ENCODE data around the gene KIF3C.
A peak's percentile ranks its signal among the peaks of the same experiment; 100 is the strongest.
"Not testable (repeated sequence)": the region's sequence is repeated elsewhere in the genome, so short reads cannot be mapped to it uniquely, and the experiment has no call there.

The KIF3C gene

DNA sequence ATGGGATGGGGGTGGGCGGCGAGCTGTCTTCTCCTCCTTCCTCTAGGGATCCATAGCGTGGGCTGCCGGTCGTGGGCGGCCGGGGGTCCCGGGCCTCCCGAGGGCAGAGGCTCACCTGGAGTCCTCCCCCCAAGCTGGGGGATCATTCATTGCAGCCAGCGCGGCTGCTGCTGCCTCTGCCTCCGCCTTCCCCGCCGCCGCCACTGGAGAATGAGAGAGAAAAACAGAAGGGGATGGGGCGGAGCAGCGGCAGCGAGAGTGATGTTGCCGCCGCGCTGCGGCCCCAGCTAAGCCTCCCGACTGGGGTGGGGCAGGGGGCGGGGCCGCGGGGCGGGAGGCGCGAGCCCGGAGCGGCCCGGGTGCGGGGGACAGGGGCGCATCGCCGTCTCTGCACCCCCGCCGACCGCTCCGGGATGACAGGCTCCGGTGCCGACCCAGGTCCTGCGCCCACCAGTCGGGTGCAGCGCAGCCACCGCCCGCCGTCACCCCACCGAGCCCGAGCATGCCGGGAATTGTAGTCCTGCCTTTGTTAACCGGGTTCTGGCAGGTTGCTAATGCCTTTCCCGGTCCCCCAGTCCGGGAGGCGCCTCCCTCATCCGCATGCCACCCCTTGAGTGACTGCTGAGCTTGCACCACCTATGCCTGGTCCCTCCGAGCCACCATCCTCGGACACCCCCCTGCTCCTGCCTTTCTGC, at the start of gene KIF3C:
KIF3C (minus strand) TSS at position 225 of the 695 bp plus-strand sequence. CDS start 580 bp downstream, outside the sequence.
- TF ChIP-seq, protein P1, sequence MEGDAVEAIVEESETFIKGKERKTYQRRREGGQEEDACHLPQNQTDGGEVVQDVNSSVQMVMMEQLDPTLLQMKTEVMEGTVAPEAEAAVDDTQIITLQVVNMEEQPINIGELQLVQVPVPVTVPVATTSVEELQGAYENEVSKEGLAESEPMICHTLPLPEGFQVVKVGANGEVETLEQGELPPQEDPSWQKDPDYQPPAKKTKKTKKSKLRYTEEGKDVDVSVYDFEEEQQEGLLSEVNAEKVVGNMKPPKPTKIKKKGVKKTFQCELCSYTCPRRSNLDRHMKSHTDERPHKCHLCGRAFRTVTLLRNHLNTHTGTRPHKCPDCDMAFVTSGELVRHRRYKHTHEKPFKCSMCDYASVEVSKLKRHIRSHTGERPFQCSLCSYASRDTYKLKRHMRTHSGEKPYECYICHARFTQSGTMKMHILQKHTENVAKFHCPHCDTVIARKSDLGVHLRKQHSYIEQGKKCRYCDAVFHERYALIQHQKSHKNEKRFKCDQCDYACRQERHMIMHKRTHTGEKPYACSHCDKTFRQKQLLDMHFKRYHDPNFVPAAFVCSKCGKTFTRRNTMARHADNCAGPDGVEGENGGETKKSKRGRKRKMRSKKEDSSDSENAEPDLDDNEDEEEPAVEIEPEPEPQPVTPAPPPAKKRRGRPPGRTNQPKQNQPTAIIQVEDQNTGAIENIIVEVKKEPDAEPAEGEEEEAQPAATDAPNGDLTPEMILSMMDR (conservative IDR thresholded peaks at IDR 0.05) = no peak
- H3K27ac ChIP-seq = peak within 1 kb of the TSS; percentile 80

DNA sequence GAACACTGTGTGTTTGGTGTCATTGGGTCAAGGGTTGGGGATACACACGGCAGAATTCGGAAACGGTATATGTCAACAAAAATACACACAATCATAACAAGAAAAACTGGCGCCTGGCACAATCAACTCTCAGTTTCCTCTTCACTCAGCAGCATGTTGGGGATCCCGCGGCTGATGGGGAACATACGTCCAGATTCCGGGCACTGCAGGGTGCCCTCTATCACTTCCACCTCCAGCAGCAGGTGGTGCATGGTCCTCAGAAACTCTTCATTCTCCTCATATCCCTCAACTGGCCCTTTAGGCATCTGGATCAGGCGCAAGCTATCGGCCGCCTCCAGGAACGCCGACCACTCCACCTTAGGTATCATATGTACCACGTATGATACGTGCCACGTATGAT, 45.8 kb upstream of the KIF3C start:
- H3K27ac ChIP-seq = not testable (repeated sequence)

DNA sequence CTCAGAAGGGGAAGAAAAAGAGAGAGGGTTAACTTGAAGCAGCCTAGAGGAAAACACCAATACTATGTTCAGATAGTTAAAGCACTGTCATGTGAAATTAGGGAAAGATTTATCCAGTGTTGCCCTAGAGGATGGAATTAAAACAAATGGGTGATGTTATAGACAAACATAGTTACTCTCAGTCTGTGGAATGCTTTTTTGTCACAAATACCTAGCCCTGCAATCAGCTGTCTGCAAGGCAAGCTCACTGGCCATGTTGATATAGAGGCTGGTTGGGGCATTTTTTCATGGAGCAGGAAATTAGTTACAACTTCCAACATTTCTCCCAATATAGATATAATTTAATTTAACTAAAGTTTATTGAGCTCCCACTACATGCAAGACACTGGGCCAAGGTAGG, 43.2 kb upstream of the KIF3C start:
- H3K27ac ChIP-seq = no peak overlapping the region
- TF ChIP-seq, protein P1 (conservative IDR thresholded peaks at IDR 0.05) = no peak

DNA sequence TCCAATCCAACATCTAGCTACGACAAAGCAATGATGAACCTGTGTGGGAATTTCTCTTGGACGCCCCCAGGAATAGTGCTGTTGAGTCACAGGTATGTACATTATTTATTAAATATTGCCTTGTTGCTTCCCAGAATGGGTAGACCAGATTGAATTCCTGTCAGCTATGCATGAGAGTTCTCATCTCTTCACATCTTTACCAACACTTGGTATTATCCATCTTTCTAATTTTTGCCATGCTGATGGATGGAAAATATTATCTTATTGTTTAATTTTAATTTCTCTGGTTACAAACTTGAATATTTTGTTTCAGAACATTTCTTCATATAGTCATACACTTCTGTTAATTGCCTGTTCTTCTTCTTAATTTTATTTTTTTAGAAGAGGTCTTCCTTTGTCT, 42.0 kb upstream of the KIF3C start:
- TF ChIP-seq, protein P1 (conservative IDR thresholded peaks at IDR 0.05) = no peak
- no peak overlapping the region for H3K27ac ChIP-seq

DNA sequence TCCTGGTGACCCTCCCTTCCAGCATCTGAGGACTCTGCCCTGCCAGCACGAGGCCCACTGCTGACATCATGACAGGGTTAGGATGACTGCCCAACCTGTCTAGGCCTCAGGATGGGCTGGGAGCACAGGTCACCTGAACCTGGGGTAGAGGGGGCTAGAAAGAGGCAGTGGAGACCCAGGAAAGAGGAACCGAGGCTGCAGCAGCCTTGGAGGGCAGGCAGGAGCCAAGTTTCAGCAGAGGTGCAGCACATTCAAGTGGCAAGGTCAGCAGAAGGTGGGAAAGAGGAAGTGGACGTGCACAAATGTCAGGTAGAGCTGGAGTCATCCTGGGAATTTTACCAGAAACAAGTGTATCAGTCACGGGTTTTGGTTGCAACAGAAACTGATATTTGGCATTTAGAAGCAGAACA, 37.9 kb upstream of the KIF3C start:
- H3K27ac ChIP-seq = no peak overlapping the region

DNA sequence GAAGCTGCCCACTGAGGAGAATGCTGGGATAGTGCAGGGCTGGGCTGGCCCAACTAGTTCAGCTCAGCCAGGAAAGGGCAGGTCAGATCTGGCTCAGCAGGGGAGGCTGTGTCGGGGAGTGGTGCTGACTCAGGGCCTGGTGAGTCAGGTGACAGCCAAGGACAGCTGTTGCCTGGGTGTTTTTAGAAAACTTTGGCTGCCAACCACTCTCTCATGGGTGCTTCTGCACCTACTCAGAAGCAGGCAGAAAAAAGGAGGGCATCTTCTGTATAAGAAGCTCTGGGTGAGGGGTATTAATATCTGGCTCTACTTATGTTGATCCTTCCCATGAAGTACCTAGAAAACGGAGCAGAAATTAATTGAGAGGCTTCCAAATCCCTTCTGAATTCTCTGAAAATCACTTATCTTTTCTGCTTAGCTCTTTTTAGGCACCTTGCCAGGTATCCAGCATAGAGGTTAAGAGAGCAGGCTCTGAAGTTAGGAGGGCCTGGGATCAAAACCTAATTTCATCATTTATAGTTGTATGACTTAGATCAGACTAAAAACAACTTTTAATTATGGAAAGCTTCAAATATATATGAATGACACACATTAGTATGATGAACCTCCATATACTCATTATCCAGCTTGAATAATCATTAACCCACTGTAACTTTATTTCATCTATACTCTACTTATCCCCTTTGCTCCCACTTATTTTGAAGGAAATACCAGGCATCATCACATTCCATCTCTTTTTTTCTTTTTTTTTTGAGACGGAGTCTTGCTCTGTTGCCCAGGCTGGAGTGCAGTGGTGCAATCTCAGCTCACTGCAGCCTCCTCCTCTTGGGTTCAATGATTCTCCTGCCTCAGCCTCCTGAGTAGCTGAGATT, 36.1 kb upstream of the KIF3C start:
- H3K27ac ChIP-seq = peak overlapping the region; percentile 25; the same call in 1 of the 2 replicates
- TF ChIP-seq, protein P1 (conservative IDR thresholded peaks at IDR 0.05) = no peak

More for the DNA sequence above, 37.9 kb upstream of the KIF3C start:
- TF ChIP-seq, protein P1 (conservative IDR thresholded peaks at IDR 0.05) = no peak

DNA sequence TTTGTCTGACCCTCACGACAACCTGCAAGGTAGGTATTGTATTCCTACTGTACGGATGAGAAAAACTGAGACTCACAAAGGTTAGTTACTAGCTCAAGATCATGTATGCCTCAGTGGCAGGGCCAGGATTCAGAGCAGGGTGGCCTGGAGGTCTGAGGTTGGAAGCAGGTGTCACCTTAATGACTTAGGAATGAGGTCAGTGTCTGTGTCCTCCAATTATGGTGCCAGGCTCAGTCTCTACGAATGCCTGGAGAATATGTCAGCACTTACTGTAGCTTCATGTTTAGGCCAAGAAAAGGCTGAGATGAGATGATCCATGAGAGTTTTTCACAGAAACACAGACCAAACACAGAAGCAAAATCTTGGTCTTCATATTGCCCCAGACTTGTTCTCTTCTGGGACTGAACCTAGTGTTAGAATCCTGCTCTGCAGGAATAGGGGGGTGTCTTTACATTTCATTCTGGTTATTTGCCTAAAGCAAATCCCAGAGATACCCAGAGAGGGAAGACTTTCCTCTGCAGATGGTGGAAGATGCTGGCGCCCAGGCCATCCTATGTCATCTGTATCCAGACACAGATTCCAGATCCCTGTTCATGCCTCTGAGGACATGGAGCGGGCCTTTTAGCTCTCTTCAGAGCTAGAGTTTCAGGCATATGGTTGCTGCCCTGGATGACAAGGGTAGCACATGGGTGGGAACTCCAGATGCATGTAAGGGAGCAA, 35.3 kb upstream of the KIF3C start:
- TF ChIP-seq, protein P1 (conservative IDR thresholded peaks at IDR 0.05) = no peak
- H3K27ac ChIP-seq = peak overlapping the region; percentile 25; the same call in 1 of the 2 replicates

DNA sequence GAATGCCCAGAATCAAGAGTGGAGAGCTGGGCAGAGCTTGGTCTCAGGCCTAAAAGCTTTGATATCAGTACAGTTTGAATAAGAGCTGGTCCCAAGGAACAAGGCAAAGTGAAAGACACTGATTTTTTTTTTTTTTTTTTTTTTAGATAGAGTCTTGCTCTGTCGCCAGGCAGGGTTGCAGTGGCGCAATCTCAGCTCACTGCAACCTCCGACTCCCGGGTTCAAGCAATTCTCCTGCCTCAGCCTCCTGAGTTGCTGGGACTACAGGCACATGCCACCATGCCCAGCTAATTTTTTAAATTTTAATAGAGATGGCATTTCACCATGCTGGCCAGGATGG, 34.4 kb upstream of the KIF3C start:
- not testable (repeated sequence) for H3K27ac ChIP-seq

Measured in VCaP (cell line).